ENCODE data around the gene SEMA3E.

DNA sequence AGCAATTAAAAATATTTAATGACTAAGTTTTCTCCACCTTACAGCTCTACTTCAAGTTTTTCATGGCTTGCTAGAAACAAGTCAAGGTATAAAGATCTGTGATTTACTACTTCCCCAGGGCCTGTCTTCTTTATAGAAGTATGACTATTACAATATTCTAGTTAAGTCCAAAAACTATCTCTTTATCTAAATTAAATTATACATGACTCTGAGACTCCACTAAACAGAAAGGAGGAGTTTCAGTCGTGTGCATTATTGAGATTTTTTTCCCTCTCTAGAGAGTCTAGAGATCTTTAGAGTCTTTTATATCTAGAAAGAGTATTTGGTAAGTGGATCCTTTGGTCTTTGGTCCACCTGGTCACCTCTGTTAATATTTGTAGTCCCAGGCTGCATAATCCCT lies 100.7 kb downstream of the SEMA3E start:
- TF ChIP-seq EZH2phosphoT487 (IDR thresholded peaks at IDR 0.05; ENCODE audit: insufficient read depth, low read depth): no peak
- TF ChIP-seq EZH2 (IDR thresholded peaks at IDR 0.05; ENCODE audit: insufficient read depth, poor library complexity, severe bottlenecking): no peak
